GM21825 (cell line): Measurements from ENCODE around the gene SLC1A4.
"Not testable (repeated sequence)": the region's sequence is repeated elsewhere in the genome, so short reads cannot be mapped to it uniquely, and the experiment has no call there.

Experiments
- ATAC-seq: cut with Tn5 transposase; IDR thresholded peaks from one replicate; pipeline ENCODE4 v1.9.1; 2021; ENCODE audit warnings: mild to moderate bottlenecking, moderate library complexity; ENCODE audit not compliant: unreplicated experiment

The SLC1A4 gene

DNA sequence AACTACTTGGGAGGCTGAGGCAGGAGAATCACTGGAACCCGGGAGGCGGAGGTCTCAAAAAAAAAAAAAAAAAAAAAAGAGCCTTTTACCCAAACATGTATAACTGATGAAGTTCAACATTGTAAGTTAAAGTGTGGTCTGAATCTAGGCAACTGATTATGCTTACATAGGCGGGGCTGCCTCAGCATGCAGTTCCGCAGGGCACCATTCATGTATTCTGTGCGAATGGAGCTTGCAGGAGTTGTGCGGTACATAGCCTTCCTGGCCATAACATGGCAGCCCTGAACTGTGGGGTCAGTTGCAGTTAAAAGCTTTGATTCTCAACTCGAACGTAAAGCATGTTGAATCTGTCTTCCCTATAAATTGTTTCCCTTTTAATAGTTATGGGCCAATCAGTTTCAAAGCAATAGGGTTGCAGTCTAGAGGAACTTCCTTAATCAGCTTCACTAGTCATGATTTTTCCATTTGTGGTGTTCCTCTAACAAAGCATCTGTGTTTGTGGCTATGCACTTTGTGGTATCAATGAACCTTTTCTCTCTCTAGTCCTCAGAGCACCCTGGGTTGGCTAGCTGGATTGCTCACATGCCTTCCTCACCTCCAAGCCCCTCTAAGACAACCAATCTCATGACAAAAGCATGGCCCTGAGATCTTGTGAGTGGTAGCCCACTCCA is 36.4 kb downstream of the SLC1A4 start:
- ATAC-seq = no peak

DNA sequence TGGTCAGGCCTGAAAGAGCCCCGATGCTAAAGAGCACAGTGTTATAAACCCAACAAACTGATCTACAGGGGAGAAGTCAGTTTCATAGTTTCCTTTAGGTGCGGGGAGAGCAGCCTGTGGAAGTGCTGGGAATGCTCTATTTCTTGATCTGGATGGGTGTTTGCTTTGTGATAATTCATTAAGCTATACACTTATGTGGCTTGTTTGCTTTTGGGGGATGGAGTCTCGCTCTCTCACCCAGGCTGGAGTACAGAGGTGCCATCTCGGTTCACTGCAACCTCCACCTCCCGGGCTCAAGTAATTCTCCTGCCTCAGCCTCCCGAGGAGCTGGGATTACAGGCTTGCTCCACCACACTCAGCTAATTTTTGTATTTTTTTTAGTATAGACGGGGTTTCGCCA is 37.0 kb downstream of the SLC1A4 start:
- no peak for ATAC-seq

DNA sequence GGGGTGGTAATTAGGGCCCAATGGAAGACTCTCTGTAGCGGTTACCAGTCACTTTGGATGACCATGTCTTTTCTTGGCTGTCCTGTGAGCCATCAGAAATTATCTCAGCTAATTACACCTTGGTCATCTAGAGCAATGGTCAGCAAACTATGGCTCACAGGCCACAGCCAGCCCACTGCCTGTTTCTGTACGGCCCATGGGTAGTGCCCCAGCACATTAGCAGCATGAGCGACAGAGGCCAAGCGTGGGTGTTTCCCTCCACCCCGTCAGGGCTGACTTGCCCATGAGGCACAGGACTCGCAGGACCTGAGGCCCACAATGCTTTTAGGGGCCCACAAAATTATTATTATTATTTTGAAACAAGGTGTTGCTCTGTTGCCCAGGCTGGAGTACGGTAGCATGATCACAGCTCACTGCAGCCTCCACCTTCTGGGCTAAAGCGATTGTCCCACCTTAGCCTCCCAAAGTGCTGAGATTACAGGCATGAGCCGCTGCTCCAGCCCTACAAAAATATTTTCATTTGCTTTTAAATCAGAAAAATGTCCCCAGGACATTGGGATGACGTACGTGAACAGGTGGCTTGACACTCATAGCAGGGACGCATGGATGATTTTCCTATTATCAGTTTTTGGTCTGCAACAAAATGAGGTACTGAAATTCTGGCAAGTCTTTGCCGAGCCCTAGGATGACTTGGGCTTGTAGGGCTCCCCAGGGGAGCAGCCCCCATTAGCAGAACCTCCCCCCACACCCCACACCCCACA is 37.7 kb downstream of the SLC1A4 start:
- ATAC-seq = no peak

DNA sequence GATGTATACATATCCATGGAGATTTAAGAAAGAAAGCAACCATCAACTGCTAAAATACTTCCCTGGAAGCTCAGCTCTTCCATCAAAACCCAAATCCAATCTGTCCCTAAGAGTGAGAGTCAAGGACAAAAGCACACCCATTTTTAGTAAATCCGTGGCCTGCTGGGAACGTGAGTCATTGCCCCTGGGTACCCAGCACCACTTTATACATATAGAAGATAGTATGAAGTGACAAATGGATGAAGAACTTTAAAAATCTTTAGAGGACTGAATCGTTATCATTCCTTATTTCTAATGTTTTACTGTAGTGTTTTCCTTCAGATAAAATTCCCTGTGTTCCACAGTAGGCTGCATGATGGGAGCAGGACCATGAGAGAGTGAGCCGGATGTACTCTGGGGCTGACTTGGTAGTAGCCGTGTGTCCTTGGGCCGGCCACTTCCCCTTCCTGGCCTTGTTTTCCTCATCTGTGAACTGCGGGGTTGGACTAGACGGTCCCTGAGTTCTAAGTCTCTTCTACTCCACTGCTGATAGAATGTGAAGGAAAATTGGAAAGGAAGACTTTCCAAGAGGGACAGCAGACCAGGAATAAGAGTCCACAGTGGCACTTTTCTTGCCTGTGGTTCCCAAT is 38.5 kb downstream of the SLC1A4 start:
- no peak for ATAC-seq

DNA sequence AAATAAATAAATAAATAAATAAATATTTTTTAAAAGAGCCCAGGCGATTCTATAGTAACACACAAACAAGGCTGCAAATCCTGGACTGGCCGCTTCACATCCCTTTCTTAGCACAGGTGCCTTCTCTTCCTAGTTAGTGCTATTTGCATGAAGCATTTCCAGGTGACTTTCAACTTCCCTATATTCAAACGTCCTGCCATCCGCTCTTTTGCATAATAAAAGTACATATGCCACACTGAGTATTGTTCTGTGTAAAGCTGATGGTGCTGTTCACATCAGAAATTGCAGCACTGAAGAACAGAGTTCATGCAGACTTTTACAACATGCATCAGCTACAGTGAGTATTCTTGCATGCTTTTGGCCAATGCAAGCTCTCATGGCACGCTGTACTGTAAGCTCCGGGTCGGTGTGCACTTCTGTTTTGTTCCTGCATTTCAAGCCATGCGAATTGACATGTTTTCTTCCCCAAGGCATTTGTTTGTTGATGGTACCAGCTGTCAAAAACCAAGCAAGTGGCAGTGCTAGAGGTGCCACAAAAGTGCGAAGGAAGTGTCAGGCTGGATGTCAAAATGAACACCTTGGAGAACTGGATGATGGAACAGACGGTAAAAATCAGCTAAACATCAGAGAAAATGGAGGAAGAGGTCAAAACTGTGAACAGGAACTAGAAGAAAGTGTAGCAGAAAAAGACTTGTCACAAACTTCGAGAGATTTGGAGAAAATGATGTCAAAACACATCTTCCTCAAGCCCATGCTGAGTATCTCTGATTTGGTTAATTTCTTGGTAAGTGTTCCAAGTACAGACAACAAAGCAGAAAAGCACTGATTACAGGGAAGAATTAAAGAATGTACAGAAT is 41.5 kb downstream of the SLC1A4 start:
- no peak for ATAC-seq

DNA sequence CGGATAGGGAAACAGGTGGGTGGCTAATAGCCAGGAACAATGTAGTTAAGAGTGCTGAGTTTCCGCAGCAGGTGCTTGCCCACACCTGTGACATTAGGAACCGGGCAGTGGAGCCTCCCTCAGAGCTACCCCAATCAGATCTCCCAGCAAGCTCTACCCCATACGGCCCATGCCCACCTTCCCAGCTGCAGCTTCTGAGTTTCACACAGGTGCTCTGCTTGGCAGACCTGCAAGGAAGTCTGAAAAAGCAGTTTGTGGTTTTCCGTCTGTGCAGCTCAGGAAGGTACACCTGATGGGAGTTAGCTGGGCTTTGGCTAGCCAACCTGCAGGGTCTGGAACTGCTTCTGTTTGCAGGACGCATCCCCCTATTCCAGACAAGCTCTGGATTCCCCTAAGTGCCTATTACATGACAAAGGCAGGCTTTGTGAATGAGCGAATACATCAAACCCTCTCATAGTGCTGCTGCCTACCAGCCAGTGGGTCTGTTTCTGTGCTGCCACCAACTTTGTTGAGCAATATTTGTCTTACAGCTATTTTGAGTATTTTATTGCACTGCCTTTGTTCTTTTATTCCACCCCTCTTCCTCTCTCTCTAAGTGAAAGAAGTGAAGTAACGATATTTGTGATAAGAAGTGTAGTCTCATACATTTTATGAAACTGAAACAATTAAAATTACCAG is 42.3 kb downstream of the SLC1A4 start:
- no peak for ATAC-seq

DNA sequence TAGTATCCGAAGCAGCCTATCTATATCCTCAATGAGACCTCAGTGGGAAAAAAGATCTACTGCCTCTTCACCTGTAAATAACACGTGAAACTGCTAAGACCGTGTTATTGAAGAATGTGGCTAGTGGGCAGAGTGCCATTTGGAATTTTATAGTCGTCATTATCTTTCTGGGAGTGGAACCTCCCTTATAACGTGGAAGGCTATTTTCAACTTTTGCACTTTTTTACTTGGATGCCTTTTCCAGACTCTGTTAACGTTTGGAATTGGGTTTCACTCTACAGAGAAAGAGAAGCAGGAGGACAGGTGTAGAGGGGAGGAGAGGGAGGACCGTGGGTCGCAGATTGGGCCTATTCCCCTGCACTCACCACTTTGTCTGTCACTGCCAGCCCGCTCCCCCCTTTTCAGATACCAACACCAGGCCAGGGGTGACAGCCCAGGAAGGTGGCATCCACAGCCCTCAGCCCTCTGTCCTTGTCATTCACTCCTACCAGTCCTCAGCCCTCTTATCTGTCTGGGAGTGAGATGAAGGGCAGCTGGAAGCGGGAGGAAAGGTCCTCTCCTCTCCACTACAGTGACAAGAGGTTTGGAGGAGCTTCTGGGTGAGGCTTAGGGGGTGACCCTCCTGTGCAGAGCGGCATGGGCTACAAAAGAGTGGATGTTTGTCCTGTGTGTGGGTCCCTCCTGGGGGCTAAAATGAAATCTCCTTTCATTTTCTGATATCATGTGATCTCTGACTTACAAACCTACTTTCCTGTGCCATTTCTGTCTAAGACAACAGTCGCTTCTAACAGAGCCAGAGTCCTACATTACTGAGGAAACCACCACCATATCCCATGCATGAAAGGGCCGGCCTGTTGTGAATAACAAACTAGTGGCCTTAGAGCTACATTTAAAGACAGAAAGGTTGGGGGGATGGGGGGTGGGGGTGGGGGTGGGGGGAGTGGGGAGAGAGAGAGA is 43.1 kb downstream of the SLC1A4 start:
- no peak for ATAC-seq

DNA sequence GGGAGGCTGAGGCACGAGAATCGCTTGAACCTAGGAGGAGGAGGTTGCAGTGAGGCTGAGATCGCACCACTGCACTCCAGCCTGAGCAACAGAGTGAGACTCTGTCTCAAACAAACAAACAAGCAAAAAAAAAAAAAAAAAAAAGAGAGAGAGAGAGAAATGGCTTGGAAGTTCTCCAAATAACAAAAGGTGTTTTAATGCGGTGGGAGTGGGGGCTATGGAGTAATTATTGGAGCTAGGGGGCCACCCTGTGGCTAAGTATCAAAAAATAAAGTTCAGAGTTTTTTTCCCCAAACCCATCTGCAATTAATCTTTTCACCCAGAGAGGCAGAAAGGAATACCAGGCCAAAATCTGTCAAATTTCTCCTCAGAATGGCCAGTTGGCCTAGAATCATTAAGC is 44.0 kb downstream of the SLC1A4 start:
- no peak for ATAC-seq

DNA sequence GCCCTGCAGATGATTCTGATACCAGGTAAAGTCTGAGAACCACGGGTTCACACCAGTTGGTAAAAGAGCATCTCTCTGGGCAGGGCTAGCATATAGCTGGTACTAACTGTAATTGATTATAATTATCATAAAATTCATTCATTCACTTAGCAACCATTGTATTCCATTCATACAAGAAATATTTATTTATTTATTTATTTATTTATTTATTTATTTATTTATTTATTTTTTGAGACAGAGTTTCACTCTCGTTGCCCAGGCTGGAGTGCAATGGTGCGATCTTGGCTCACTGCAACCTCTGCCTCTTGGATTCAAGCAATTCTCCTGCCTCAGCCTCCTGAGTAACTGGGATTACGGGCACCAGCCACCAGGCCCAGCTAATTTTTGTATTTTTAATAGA is 44.5 kb downstream of the SLC1A4 start:
- ATAC-seq = not testable (repeated sequence)

DNA sequence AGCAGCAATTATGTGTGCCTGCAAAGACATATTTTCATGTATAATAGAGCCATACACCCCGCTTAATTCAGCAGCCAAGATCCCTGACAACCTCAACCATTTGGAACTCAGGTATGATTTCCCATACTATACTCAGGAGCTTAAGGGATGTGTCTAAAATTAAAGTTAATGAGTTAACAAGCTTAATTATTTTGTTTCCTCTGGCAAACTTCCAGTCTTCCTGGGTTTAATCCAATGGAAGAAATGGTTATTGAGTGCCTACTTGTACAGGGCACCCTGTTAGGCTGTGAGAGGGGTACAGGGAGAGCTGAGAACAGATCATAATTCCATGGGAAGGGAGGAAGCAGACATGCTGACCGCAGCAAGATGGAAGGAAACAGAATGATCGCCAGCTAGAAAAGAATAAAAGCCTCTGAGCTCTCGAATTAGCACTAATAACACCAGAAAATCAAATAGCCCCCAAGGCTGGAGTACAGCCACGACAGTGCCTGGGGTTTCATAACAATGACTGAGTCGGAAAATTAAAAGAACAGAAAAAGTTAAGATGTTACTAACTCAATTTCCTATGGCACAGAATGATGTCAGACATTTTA is 46.2 kb downstream of the SLC1A4 start:
- ATAC-seq = no peak

DNA sequence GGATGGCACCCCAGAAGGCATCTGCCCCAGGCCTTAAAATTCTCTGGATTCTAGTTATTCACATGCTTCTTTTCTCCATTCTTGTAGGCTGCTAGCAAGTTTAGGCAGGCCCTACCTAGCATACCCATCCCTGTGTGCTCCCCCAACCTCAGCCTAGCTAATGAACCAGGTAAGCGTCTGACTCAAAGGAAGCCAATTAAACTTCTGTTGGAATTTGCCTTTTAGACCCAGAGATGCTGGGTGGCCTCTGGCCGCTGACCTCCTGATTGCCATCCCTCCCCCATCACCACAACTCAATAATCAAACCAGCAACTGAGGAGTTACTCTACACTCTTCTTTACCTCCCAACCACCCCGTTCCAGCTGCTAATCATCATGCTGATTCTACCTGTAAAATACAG is 48.0 kb downstream of the SLC1A4 start:
- no peak for ATAC-seq

DNA sequence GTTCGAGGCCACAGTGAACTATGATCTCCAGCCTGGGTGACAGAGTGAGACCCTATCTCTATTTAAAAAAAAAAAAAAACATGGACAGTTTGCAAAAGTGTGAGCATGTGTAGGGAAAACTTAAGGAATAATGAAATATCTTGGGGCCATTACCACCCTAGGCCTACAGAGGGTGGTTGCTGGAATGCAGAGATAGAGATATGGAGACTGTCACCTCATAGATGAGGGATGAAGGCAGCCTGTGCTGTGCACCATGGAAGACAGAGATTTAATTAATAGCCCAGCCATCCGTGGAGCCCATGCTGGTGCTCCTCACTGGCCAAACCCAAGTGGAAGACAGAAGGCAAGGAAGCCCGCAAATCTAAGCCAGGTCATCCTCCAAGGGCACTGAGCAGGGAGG is 50.4 kb downstream of the SLC1A4 start:
- no peak for ATAC-seq

DNA sequence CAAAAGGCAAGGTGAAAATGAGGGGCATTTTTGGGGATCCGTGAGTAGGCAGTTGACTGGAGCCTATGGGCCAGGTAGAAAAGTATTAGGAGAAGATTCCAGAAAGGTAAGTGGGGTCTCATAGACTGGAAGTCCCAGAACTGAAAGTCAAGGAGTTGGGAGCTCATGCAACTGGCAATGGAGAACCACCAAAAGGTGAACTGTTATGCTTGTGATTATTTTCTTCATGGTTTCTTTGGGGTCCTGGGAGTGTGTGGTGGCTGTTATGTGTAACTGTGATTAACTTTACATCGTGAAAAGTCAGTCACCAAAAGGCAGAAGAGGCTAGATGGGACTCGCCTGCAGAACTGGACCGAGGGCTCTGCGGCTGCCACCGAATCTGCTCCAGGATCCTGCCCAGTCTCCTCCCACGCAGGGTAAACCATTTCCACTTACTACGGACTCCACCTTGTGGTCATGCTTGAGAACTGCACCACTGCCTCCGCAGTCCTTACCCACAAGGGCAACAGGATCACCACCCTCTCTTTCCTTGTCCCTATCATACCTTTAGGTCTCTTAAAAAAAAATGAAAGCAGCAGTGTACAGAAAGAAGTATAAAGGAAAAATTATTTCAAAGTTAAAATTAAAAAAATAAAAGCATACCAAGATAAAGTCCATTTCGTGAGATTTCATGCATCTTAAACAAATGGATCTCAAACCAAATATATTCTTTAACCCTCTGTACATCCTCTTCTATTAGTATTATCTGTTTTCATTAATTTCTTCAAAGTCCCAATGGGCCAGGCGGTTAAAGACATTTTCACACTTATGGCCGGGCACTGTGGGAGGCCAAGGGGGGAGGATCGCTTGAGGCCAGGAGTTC is 51.4 kb downstream of the SLC1A4 start:
- peak; percentile 82 for ATAC-seq

DNA sequence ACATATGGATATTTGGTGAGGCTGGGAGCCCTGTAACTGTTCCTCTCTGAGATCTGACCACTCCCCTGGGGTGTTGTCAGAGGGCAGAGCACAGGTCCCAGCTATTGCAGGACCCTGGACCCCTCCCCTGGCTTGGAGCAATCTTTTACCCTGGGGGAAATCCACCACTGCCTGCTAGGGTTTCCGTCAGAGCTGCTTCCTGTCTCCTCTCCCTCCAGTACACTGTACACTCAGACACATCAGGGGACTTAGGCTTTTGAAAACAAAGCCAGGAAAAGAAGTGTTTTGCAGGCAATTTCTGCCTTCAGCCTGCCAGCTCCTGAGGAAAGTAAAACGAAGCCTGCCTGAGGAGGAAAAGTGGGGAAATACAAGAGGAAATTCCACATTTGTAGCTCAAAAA is 53.8 kb downstream of the SLC1A4 start:
- no peak for ATAC-seq

DNA sequence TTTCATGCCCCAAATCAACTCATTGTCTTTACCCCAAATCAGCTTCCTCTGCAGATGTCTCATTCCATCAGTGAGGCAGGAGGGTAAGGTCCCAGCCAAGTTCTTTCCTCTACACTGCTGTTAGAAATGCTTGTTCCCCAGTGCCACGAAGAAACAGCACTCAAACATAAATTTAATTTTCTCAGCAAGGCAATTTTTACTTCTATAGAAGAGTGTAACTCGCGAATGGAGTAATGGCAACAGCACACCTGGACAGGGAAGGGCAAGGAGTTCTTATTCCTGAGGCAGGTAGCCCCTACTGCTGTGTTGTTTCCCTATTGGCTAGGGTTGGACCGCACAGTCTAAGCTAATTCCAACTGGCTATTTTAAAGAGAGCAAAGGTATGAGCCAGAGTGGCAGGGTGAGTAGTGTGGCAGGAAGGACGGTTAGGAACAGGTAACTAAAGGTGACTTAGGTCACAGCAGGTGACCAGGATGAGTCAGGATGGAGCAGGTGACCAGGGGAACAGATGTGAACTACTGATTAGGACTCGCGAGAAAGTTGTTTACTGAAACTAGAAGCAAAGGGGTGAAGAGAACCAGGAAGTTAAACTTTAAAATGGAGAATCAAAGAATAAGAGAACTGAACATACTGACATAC is 55.0 kb downstream of the SLC1A4 start:
- ATAC-seq = no peak

DNA sequence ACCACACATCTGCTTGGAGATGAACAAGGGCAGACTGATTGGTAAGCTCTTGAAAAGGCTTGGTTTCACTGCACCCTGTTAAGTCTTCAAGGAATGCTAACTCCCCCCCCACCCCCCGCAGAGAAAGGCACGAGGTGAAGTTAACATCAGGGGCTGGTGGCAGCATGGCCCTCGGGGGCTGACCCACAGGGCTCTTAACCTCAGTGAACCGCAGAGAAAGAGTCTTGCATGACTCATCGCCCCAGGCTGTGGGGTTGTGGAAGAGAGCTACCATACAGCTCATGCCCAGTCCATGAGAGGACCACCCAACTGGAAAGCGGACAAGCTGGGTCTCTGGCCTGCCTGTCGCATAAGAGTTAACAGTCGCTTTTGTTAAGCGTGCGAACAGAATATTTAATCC is 56.5 kb downstream of the SLC1A4 start:
- no peak for ATAC-seq

DNA sequence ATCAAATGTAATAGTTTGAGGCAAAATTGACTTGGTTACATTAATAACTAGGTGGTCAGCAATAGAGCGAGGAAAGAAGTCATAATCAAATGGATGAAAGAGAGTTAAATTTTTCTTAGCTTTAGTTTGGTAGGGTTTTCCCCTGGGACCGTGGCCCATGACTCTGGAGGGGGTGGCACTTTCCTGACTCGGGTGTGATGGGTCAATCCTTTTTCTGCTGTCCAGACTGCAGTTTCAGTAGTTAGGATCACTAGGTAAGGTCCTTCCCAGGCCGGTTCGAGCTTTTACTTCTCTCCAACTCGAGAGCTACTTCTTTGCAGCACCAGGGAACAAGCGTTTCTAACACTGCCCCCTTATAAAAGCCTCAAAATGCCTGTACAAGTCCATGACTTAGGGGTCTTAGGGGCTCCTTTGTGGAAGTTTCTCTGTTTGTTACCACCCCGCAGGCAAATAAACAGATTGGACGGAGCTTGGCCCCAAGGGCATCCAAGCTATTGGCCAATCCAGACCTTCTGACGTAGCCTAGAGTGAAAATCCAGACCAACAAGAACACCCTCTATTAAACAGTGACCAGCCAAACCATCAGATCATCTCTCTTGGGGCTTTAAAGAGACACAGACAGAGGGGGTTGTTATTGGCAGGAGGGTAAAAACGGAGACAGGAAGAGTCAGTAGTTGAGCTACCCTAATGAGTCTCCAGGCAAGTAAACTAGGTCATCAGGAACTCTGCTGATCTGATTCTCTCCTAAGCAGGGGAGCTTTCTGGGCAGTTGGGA is 57.6 kb downstream of the SLC1A4 start:
- ATAC-seq = no peak
